Thoracic aorta (tissue), 2 donors: ENCODE measurements around the gene NECTIN1. TPM values are rescaled to one million over a fixed set of nuclear protein-coding genes. Genes with fewer than 3 reads are reported as not detected.

ENCODE experiments used
- ATAC-seq: fragments of 150-250 bp; one replicate; pipeline ENCODE4 v1.8.0; 2017; ENCODE audit warnings: low read depth; ENCODE audit not compliant: insufficient number of reproducible peaks, low FRiP score
- DNase-seq: peaks from one replicate; pipeline ENCODE4 v3.0.0-alpha.2; 2020; ENCODE audit warnings: low spot score
- H3K27ac ChIP-seq, 2 donors: fragments of 200-600 bp; sonication (generic); 1 replicate in 1 of 2; 2 replicates in 1 of 2; pipeline ENCODE4 v1.5.1; 2016; ENCODE audit warnings: mild to moderate bottlenecking in 2 of 2, moderate library complexity in 2 of 2
- H3K27me3 ChIP-seq: fragments of 200-600 bp; sonication (generic); replicated peaks from 2 replicates; pipeline ENCODE4 v1.6.0; 2016; ENCODE audit warnings: mild to moderate bottlenecking; ENCODE audit not compliant: insufficient read depth
- H3K36me3 ChIP-seq: fragments of 200-600 bp; sonication (generic); one replicate; pipeline ENCODE4 v1.5.1; 2016
- H3K4me1 ChIP-seq, 2 donors: fragments of 200-600 bp; sonication (generic); 1 replicate in 1 of 2; 2 replicates in 1 of 2; pipeline versions ENCODE4 v1.5.1 to v1.6.0; 2016; ENCODE audit warnings: low read depth in 2 of 2, mild to moderate bottlenecking in 1 of 2; ENCODE audit not compliant: control insufficient read depth in 1 of 2
- H3K4me3 ChIP-seq: fragments of 200-600 bp; sonication (generic); 2 replicates; pipeline ENCODE4 v1.5.1; 2016; ENCODE audit warnings: mild to moderate bottlenecking
- H3K9me3 ChIP-seq: fragments of 200-600 bp; sonication (generic); 2 replicates; pipeline ENCODE4 v1.5.1; 2016
- CTCF ChIP-seq: fragments of 200-600 bp; sonication (generic); IDR thresholded peaks from one replicate; pipeline ENCODE4 v1.5.1; 2019; ENCODE audit warnings: antibody characterized with exemption
- total RNA-seq, 2 donors: library from RNA; depleted of rRNA; stranded (reverse); fragments of >200 nt; gene quantifications; one replicate each; pipeline versions ENCODE4 v1.1.0 to v1.2.3, GENCODE V29; 2016

NECTIN1 gene
- total RNA-seq, 2 donors from 2014 or later = 4.2 to 4.4 TPM

GRCh38 chr11:119635041-119635740 lies 93.8 kb downstream of the NECTIN1 start:
- no peak for ATAC-seq
- DNase-seq = no peak
- Histone ChIP-seq H3K9me3 (no peaks in the 10 kb centered on the region), H3K4me3 (no peak overlapping the region), H3K27me3 (no peaks in the 10 kb centered on the region), H3K27ac (no peak overlapping the region), H3K4me1 (no peaks in the 10 kb centered on the region), H3K36me3 (no peaks in the 10 kb centered on the region)
- TF ChIP-seq CTCF = no peak

- no peaks in the 10 kb centered on the region for H3K4me1 ChIP-seq
- no peak overlapping the region for H3K27ac ChIP-seq
- no peak for TF ChIP-seq CTCF
- ATAC-seq (no peak), DNase-seq (no peak)
- no peaks in the 10 kb centered on the region for H3K36me3 ChIP-seq
- H3K4me3 ChIP-seq = no peak overlapping the region
- no peaks in the 10 kb centered on the region for H3K27me3 ChIP-seq
- H3K9me3 ChIP-seq = no peaks in the 10 kb centered on the region
These were observed 94.7 kb downstream of the NECTIN1 start for GRCh38 chr11:119634301-119634700.

DNA sequence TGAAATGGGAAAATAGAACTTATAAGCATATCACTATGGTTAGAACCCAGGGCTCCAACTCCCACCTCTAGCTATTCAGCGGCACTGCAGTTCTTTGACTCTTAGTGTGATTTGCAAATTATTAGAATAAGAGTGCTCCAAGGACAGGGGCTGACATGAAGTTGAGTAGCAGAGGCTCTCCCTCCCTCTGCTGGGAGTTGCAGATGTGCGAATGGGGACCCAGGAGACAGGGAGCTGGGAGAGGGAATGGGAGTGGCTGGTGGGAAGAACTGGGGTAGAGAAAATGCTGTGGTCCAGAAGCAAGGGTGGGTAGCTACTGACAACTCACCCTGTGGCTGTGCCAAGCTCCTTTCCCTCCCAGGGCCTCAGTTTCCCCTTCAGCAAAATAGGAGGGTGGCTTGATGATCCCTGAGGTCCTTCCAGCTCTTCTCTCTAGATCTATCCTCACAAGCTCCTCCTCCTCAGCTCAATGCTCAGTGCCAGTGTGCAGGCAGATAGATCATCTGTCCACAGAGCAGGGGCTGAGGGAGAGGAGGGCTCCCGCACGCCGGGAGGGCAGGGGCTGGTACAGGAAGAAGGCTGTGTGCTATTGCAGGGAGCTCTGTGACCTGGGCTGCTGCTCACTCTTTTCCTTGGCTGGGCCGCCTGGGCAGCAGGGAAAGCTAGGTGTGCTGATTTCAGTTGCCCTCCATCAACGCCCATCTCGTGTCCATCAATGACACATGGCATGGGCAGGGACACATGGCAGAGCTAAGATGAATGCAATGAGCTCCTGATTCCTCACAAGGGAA lies 99.0 kb downstream of the NECTIN1 start:
- DNase-seq = no peak
- Histone ChIP-seq H3K27ac (no peak overlapping the region), H3K4me1 (peaks cover 0 to 8% of the 10 kb centered on the region in 2 donors), H3K36me3 (no peaks in the 10 kb centered on the region), H3K27me3 (no peaks in the 10 kb centered on the region), H3K9me3 (no peaks in the 10 kb centered on the region), H3K4me3 (no peak overlapping the region)
- TF ChIP-seq CTCF = no peak
- ATAC-seq = no peak

- no peak for ATAC-seq
- DNase-seq = no peak
- TF ChIP-seq CTCF = no peak
- Histone ChIP-seq H3K27ac (no peak overlapping the region), H3K36me3 (no peaks in the 10 kb centered on the region), H3K27me3 (no peaks in the 10 kb centered on the region), H3K4me1 (peaks cover 0 to 8% of the 10 kb centered on the region in 2 donors), H3K4me3 (no peak overlapping the region), H3K9me3 (no peaks in the 10 kb centered on the region)
These were observed 99.9 kb downstream of the NECTIN1 start for GRCh38 chr11:119629085-119629484.

DNA sequence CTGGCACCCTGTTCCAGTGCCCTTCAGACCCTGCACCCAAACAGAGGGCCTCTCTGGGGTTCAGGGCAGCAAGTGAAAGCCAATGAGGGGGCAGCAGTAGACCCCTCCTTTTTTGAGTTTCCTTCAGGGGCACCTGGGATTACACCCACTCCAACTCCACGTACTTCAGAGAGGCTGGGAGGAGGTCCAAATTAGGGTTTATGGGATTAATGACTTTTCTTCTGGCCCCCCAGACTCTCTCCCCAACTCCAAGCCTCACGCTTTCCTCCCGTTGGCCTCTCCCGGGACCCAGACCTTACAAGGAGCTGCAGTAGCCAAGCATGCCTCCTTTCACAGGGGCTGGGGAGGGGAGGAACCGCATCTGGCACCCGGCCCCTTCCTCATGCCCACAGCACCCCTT lies 101.7 kb downstream of the NECTIN1 start:
- H3K9me3 ChIP-seq = no peaks in the 10 kb centered on the region
- H3K4me3 ChIP-seq = no peak overlapping the region
- ATAC-seq (no peak), DNase-seq (no peak)
- H3K27me3 ChIP-seq = no peaks in the 10 kb centered on the region
- peaks cover 0 to 8% of the 10 kb centered on the region in 2 donors for H3K4me1 ChIP-seq
- TF ChIP-seq CTCF = no peak
- H3K27ac ChIP-seq = no peak overlapping the region
- H3K36me3 ChIP-seq = no peaks in the 10 kb centered on the region
